ENCODE data around the gene TAF1.

TAF1 gene

GRCh38 chrX:71458866-71459265, 92.7 kb downstream of the TAF1 start:
- H3K9me3 ChIP-seq: no peaks in the 10 kb centered on the region
- H3K36me3 ChIP-seq: peaks cover 56 to 77% (median 72%) of the 10 kb centered on the region in 3 donors
- intact Hi-C loops (cut with DNase I; ENCODE audit: low total_unique reads): no loop called here
- no peaks in the 10 kb centered on the region for H3K4me1 ChIP-seq
- H3K27me3 ChIP-seq: no peaks in the 10 kb centered on the region
- no peak overlapping the region for H3K4me3 ChIP-seq
- no peak for DNase-seq
- H3K27ac ChIP-seq: no peak overlapping the region
- TF ChIP-seq, protein P1, sequence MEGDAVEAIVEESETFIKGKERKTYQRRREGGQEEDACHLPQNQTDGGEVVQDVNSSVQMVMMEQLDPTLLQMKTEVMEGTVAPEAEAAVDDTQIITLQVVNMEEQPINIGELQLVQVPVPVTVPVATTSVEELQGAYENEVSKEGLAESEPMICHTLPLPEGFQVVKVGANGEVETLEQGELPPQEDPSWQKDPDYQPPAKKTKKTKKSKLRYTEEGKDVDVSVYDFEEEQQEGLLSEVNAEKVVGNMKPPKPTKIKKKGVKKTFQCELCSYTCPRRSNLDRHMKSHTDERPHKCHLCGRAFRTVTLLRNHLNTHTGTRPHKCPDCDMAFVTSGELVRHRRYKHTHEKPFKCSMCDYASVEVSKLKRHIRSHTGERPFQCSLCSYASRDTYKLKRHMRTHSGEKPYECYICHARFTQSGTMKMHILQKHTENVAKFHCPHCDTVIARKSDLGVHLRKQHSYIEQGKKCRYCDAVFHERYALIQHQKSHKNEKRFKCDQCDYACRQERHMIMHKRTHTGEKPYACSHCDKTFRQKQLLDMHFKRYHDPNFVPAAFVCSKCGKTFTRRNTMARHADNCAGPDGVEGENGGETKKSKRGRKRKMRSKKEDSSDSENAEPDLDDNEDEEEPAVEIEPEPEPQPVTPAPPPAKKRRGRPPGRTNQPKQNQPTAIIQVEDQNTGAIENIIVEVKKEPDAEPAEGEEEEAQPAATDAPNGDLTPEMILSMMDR (IDR thresholded peaks at IDR 0.05): no peak

DNA sequence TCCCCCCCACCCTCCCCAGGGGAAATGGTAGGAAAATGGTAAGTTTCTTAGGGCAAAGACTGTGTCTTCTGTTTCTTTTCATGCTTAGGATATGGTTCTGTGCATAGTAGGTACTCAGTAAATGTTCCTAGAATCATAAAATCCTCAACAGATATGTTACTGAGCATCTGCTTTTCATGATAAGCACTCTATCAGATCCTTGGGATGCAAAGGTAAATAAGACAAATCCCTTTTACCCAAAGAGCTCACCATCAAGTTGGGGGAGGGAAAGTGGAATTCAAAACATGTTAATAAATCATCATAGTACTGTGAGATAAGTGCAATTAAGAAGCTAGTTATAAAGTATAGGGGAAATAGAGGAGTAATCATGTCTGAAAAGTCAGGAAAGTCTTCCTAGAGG, 98.8 kb downstream of the TAF1 start:
- no peaks in the 10 kb centered on the region for H3K27me3 ChIP-seq
- no peak for DNase-seq
- intact Hi-C loops (cut with DNase I; ENCODE audit: low total_unique reads): loop anchor here (5.0 kb wide), 1 partner anchor 78 kb away; no protein-coding TSS in a partner anchor
- no peaks in the 10 kb centered on the region for H3K4me1 ChIP-seq
- TF ChIP-seq, protein P1 (IDR thresholded peaks at IDR 0.05): no peak
- H3K27ac ChIP-seq: no peak overlapping the region
- H3K36me3 ChIP-seq: peaks cover 21 to 57% (median 51%) of the 10 kb centered on the region in 3 donors
- H3K9me3 ChIP-seq: no peaks in the 10 kb centered on the region
- H3K4me3 ChIP-seq: no peak overlapping the region

DNA sequence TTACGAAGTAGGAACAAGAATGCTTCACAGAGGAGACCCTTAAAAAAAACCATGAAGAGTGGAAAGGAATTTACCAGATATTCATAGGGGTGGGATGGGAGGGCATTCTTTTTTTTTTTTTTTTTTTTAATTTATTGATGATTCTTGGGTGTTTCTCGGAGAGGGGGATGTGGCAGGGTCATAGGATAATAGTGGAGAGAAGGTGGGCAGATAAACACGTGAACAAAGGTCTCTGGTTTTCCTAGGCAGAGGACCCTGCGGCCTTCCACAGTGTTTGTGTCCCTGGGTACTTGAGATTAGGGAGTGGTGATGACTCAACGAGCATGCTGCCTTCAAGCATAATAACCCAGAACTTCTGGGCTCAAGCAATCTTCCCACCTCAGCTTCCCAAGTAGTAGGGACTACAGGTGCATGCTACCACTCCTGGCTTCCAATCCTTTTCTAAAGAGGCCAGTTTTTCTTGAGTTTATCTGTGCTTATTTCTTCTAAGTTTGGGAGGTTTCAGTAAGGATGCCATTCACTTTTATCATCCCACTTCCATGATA, 100.9 kb downstream of the TAF1 start:
- no peak overlapping the region for H3K27ac ChIP-seq

DNA sequence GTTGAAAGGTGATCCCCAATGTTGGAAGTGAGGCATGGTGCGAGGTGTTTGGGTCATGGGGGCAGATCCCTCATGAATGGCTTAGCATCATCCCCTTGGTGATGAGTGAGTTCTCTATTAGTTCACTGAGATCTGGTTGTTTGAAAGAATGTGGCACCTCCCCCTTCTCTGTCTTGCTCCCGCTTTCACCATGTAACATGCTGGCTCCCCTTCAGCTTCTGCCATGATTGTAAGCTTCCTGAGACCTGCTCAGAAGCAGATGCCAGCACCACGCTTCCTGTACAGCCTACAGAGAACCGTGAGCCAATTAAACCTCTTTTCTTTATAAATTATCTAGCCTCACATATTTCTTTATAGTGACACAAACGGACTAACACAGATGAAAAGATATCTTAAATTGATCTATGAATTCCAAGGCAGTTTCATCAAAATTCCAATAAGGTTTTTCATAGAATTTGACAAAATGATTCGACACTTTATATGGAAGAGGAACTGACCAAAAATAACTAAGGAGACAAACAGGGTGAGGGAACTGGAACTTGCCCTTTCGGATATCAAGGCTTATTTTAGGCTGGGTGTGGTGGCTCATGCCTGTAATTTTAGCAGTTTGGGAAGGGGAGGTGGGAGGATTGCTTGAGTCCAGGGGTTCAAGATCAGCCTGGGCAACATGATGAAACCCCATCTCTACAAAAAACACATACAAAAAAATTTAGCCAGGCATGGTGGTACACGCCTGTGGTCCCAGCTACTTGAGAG, 109.8 kb downstream of the TAF1 start:
- DNase-seq: no peak
- no peaks in the 10 kb centered on the region for H3K9me3 ChIP-seq
- TF ChIP-seq, protein P1 (IDR thresholded peaks at IDR 0.05): no peak
- H3K27ac ChIP-seq: no peak overlapping the region
- intact Hi-C loops (cut with DNase I; ENCODE audit: low total_unique reads): no loop called here
- H3K4me3 ChIP-seq: no peak overlapping the region
- H3K36me3 ChIP-seq: no peaks in the 10 kb centered on the region
- H3K27me3 ChIP-seq: no peaks in the 10 kb centered on the region
- H3K4me1 ChIP-seq: no peaks in the 10 kb centered on the region

More for the DNA sequence above, 100.9 kb downstream of the TAF1 start:
- TF ChIP-seq, protein P1 (IDR thresholded peaks at IDR 0.05): no peak
- no peaks in the 10 kb centered on the region for H3K4me1 ChIP-seq
- H3K9me3 ChIP-seq: no peaks in the 10 kb centered on the region
- no peaks in the 10 kb centered on the region for H3K27me3 ChIP-seq
- DNase-seq: no peak
- no peak overlapping the region for H3K4me3 ChIP-seq
- peaks cover 6 to 36% (median 30%) of the 10 kb centered on the region in 3 donors for H3K36me3 ChIP-seq
- intact Hi-C loops (cut with DNase I; ENCODE audit: low total_unique reads): no loop called here

DNA sequence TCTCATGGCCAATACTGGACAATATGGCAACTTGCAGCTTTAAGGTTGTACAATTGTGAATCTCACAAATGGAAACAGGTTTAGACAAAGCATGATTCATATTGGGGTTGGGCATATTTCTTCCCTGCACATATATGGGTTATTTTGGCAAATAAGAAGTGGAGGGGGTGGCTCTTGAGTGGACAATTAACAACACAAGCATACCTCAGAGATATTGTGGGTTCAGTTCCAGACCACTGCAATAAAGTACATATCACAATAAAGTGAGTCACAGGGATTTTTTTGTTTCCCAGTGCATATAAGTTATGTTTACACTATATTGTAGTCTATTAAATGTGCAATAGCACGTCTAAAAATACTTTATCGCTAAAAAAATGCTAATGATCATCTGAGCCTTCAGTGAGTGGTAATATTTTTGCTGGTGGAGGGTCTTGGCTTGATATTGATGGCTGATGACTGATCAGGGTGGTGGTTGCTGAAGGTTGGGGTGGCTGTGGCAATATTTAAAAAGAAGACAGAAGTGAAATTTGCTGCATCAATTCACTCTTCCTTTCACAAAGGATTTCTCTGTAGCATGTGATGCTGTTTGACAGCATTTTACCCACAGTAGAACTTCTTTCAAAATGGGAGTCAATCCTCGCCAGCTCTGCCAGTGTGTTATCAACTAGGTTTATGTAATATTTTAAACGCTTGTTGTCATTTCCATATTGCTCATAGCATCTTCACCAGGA, 116.2 kb downstream of the TAF1 start:
- Histone ChIP-seq H3K36me3 (no peaks in the 10 kb centered on the region), H3K27ac (no peak overlapping the region), H3K4me1 (no peaks in the 10 kb centered on the region), H3K27me3 (no peaks in the 10 kb centered on the region), H3K4me3 (no peak overlapping the region), H3K9me3 (no peaks in the 10 kb centered on the region)
- intact Hi-C loops (cut with DNase I; ENCODE audit: low total_unique reads): no loop called here
- no peak for DNase-seq
- TF ChIP-seq, protein P1 (IDR thresholded peaks at IDR 0.05): no peak

All from tibial artery (tissue), 4 donors.